Lung (tissue), 12 donors: ENCODE results near the gene GTF2E1. TPM values are rescaled to one million over a fixed set of nuclear protein-coding genes. Genes with fewer than 3 reads are reported as not detected.

Source experiments
- ATAC-seq: fragments of 200-7000 bp; cut with Tn5 transposase; one replicate; pipeline ENCODE4 v1.9.1; 2020; ENCODE audit warnings: moderate number of reproducible peaks; ENCODE audit not compliant: insufficient read depth, low FRiP score
- DNase-seq, 3 donors: peaks; one replicate each; pipeline ENCODE4 v3.0.0-alpha.2; 2013 to 2017
- H3K27ac ChIP-seq, 2 donors: one replicate each; pipeline ENCODE4 v1.5.1; 2013; ENCODE audit warnings: mild to moderate bottlenecking in 2 of 2, moderate library complexity in 2 of 2, control low read depth in 1 of 2, inconsistent platforms in 1 of 2, low read depth in 1 of 2, low read length in 1 of 2
- H3K27me3 ChIP-seq, 3 donors: one replicate each; pipeline ENCODE4 v1.5.1; 2013; ENCODE audit warnings: low read length in 2 of 3; ENCODE audit not compliant: control insufficient read depth in 3 of 3, insufficient read depth in 3 of 3
- H3K36me3 ChIP-seq, 4 donors: one replicate each; pipeline ENCODE4 v1.5.1; 2013; ENCODE audit warnings: low read length in 4 of 4, mild to moderate bottlenecking in 1 of 4, moderate library complexity in 1 of 4; ENCODE audit not compliant: control insufficient read depth in 4 of 4, insufficient read depth in 4 of 4
- H3K4me1 ChIP-seq, 5 donors: one replicate each; pipeline ENCODE4 v1.5.1; 2013; ENCODE audit warnings: low read length in 5 of 5, mild to moderate bottlenecking in 2 of 5, moderate library complexity in 1 of 5; ENCODE audit not compliant: control insufficient read depth in 5 of 5, insufficient read depth in 5 of 5
- H3K4me3 ChIP-seq: one replicate; pipeline ENCODE4 v1.5.1; 2013; ENCODE audit warnings: mild to moderate bottlenecking, control low read depth, moderate library complexity
- H3K9ac ChIP-seq, 2 donors: one replicate each; pipeline ENCODE4 v1.5.1; 2013; ENCODE audit warnings: low read length in 2 of 2, control low read depth in 1 of 2; ENCODE audit not compliant: insufficient read depth in 1 of 2
- H3K9me3 ChIP-seq, 4 donors: one replicate each; pipeline ENCODE4 v1.5.1; 2013; ENCODE audit warnings: low read length in 3 of 4, mild to moderate bottlenecking in 1 of 4, moderate library complexity in 1 of 4; ENCODE audit not compliant: control insufficient read depth in 4 of 4, insufficient read depth in 3 of 4
- whole genome bisulfite sequencing, 2 donors: extraction: QIAGEN DNeasy Blood & Tissue Kit; methylation state at CpG; one replicate each; pipeline ENCODE4 v1.1.7; 2013; 5-methylcytosine and 5-hydroxymethylcytosine counted together
- polyA plus RNA-seq, 2 donors: library from polyadenylated mRNA; stranded (reverse); fragments of 200-250 nt; gene quantifications; one replicate each; pipeline ENCODE4 v1.2.1, GENCODE V29; 2013
- total RNA-seq, 2 donors: library from RNA; depleted of rRNA in 1 of 2; stranded (reverse); fragments of >200 nt in 1 of 2; gene quantifications; one replicate each; pipeline ENCODE4 v1.2.1, GENCODE V29; 2014 to 2021
- TF ChIP-seq, protein P1 (sequence below): IDR thresholded peaks from 2 replicates; pipeline ENCODE4 v1.5.1; 2012; ENCODE audit warnings: mild to moderate bottlenecking; ENCODE audit errors: control extremely low read depth, extremely low read depth
- donor health status: control.
- donor health status: control.
- donor health status: Bipolar disorder and iron deficiency.
- donor health status: healthy.
- donor health status: DM: yes; HTN: yes; CAD: no.

The GTF2E1 gene
- total and polyA plus RNA-seq, 4 donors, result 4.1 to 14.8 (median 10.1) TPM

DNA sequence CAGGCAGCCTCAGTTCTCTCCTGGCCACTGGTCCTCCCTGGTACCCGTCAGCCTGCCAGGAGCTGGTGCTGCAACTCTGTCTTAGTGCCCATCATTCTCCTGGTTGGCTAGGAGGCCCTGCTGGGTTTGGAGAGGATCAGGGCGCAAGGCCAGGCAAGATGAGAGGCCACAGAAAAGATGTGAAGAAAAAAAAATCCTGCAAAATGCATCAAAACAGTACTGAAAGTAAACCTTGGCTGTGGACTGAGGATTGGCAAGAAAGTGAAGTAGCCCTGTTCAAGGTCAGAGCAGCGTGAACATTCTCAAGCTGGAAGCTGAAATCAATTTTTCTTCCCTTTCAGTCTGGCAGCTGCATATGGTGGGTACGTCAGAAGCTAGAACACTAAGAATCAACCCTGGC, 74.2 kb downstream of the GTF2E1 start:
- Histone ChIP-seq H3K27ac (no peak overlapping the region), H3K9ac (no peak overlapping the region), H3K4me1 (no peaks in the 10 kb centered on the region), H3K27me3 (peaks cover 0 to 3% (median 0%) of the 10 kb centered on the region in 3 donors), H3K9me3 (no peaks in the 10 kb centered on the region), H3K4me3 (no peak overlapping the region), H3K36me3 (no peaks in the 10 kb centered on the region)
- no peak for DNase-seq
- no peak for ATAC-seq
- WGBS, 2 donors, result 75 to 81% methylated on average over 4 of the region's 4 CpGs
- TF ChIP-seq, protein P1, sequence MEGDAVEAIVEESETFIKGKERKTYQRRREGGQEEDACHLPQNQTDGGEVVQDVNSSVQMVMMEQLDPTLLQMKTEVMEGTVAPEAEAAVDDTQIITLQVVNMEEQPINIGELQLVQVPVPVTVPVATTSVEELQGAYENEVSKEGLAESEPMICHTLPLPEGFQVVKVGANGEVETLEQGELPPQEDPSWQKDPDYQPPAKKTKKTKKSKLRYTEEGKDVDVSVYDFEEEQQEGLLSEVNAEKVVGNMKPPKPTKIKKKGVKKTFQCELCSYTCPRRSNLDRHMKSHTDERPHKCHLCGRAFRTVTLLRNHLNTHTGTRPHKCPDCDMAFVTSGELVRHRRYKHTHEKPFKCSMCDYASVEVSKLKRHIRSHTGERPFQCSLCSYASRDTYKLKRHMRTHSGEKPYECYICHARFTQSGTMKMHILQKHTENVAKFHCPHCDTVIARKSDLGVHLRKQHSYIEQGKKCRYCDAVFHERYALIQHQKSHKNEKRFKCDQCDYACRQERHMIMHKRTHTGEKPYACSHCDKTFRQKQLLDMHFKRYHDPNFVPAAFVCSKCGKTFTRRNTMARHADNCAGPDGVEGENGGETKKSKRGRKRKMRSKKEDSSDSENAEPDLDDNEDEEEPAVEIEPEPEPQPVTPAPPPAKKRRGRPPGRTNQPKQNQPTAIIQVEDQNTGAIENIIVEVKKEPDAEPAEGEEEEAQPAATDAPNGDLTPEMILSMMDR, result no peak

DNA sequence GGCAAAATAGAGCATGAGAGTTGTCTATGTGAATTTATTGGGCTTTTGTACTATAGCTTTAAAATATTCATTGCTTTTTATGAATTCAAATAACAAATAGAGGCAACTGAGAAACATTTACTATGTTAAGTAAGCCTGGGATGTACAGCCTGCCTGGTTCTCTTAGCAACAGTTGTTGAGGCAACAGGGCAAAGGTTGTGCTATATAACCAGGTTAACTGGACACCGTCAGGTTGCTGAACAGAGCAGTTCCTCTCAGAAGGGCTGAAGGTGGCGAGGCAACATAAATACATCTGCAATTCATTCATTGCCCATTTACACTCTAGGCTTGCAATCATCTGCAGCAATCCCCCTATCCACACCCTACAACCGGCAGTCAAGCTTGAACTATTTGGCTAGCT, 78.2 kb downstream of the GTF2E1 start:
- TF ChIP-seq, protein P1, result no peak
- no peak overlapping the region for H3K4me3 ChIP-seq
- H3K9ac ChIP-seq, result no peak overlapping the region
- H3K27me3 ChIP-seq, result peaks cover 0 to 3% (median 0%) of the 10 kb centered on the region in 3 donors
- no peak for ATAC-seq
- no peaks in the 10 kb centered on the region for H3K4me1 ChIP-seq
- H3K27ac ChIP-seq, result no peak overlapping the region
- no peaks in the 10 kb centered on the region for H3K36me3 ChIP-seq
- 56 to 79% methylated on average over 3 of the region's 3 CpGs for WGBS, 2 donors
- no peaks in the 10 kb centered on the region for H3K9me3 ChIP-seq
- DNase-seq, result no peak

DNA sequence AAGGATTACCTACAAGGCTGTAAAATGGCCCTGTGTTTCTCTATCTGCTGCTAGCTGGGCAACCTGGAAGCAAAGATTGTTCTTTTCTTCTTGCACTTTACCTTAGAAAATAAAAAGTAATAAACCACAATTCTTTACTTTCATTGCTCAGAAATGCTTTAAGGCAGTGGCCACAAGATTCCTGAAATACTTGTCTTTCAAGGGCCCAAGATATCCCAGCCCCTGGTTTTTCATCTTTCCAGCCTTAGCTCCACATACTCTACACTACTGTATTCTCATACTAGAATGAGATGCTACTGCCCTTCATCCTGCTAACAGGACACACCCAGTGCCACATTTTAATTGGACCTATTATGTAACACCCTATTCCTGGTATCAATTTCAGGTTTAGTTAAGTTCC, 78.9 kb downstream of the GTF2E1 start:
- H3K4me1 ChIP-seq, result no peaks in the 10 kb centered on the region
- no peaks in the 10 kb centered on the region for H3K9me3 ChIP-seq
- H3K27ac ChIP-seq, result no peak overlapping the region
- no peaks in the 10 kb centered on the region for H3K36me3 ChIP-seq
- no peak overlapping the region for H3K9ac ChIP-seq
- peaks cover 0 to 2% (median 0%) of the 10 kb centered on the region in 3 donors for H3K27me3 ChIP-seq
- H3K4me3 ChIP-seq, result no peak overlapping the region
- DNase-seq, result no peak
- TF ChIP-seq, protein P1, result no peak
- ATAC-seq, result no peak

DNA sequence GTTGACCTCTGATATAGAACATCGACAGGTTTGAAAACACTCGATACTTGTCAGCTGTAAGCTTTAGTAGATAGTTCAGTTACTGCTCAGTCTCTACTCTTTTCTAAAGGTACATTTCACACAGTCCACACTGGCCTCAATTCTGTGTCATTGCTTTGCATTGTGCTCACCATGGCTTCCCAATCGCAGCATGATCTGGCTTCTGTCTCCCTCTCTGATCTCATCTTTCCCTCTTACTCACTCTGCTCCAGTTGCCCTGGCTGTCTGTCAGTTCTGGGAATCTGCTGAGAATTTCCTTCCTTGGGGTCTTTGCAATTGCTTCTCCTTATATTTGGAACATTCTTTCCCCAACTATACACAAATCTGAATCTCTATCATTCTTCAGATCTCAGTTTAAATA, 80.6 kb downstream of the GTF2E1 start:
- TF ChIP-seq, protein P1, result no peak
- DNase-seq (no peak), ATAC-seq (no peak)
- no peak overlapping the region for H3K4me3 ChIP-seq
- no peaks in the 10 kb centered on the region for H3K4me1 ChIP-seq
- no peak overlapping the region for H3K9ac ChIP-seq
- whole genome bisulfite sequencing, 2 donors, result 90 to 95% methylated on average over 3 of the region's 3 CpGs
- no peaks in the 10 kb centered on the region for H3K36me3 ChIP-seq
- H3K27me3 ChIP-seq, result no peaks in the 10 kb centered on the region
- H3K27ac ChIP-seq, result no peak overlapping the region
- H3K9me3 ChIP-seq, result no peaks in the 10 kb centered on the region
